ENCODE data around the gene KLHL12.

- no peak for TF ChIP-seq EZH2 (IDR thresholded peaks at IDR 0.05; ENCODE audit: insufficient read depth, low read length)
- TF ChIP-seq CTCF (IDR thresholded peaks at IDR 0.05; ENCODE audit: insufficient read depth, low read depth, low read length), result no peak
Measured at GRCh38 chr1:202961220-202961880, 34.3 kb upstream of the KLHL12 start.

Measured in astrocyte (in vitro differentiated cells and primary cell).